ENCODE data around the gene SLC5A2.

DNA sequence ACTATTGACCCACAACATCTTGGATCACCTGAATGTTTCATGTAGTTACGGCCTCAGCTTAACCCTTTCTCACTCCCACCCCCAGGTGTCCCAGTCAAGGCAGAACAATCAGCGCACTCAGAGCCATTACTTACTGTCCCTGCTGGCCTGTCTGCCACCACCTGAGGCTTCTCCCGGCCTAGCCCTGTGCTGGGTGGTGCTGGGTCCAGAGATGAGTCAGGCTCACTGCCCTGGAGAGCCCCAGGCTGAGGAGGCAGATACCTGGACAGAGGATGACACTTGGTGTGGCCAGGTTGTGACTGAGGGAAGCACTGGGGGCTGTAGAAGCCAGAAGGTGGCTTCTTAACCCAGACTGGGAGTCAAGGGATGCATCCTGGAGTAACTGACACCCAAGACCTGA is 4.0 kb upstream of the SLC5A2 start:
- TF ChIP-seq, protein P1, sequence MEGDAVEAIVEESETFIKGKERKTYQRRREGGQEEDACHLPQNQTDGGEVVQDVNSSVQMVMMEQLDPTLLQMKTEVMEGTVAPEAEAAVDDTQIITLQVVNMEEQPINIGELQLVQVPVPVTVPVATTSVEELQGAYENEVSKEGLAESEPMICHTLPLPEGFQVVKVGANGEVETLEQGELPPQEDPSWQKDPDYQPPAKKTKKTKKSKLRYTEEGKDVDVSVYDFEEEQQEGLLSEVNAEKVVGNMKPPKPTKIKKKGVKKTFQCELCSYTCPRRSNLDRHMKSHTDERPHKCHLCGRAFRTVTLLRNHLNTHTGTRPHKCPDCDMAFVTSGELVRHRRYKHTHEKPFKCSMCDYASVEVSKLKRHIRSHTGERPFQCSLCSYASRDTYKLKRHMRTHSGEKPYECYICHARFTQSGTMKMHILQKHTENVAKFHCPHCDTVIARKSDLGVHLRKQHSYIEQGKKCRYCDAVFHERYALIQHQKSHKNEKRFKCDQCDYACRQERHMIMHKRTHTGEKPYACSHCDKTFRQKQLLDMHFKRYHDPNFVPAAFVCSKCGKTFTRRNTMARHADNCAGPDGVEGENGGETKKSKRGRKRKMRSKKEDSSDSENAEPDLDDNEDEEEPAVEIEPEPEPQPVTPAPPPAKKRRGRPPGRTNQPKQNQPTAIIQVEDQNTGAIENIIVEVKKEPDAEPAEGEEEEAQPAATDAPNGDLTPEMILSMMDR (IDR thresholded peaks at IDR 0.05; ENCODE audit: poor library complexity) = no peak
- TF ChIP-seq EZH2 (IDR thresholded peaks at IDR 0.05; ENCODE audit: borderline replicate concordance) (no peak), EZH2phosphoT487 (IDR thresholded peaks at IDR 0.05; ENCODE audit: low read depth, severe bottlenecking, unreplicated experiment) (no peak)
